NCI-H1436 treated with DMSO at 0.1 percent for 48 hours (cell line): ENCODE data around the gene MYL9.

Experiments
- DNase-seq: peaks from one replicate; lab custom pipeline; 2025; lab: John Stamatoyannopoulos, UW

MYL9 gene

GRCh38 chr20:36526521-36527011 lies 14.8 kb upstream of the MYL9 start:
- DNase-seq: no peak

GRCh38 chr20:36527331-36528125 lies 13.8 kb upstream of the MYL9 start:
- DNase-seq: no peak

- DNase-seq: no peak
These were observed 13.0 kb upstream of the MYL9 start for GRCh38 chr20:36528176-36528874.

GRCh38 chr20:36528875-36529417 lies 12.4 kb upstream of the MYL9 start:
- no peak for DNase-seq

- no peak for DNase-seq
These were observed 8.9 kb upstream of the MYL9 start for GRCh38 chr20:36532388-36532787.

- DNase-seq: no peak
These were observed 8.5 kb upstream of the MYL9 start for GRCh38 chr20:36532822-36533221.

GRCh38 chr20:36538026-36538722 lies 3.1 kb upstream of the MYL9 start:
- no peak for DNase-seq

GRCh38 chr20:36540551-36541211 lies 638 bp upstream of the MYL9 start:
- DNase-seq: no peak

GRCh38 chr20:36541768-36542488 lies 609 bp downstream of the MYL9 start:
- DNase-seq: no peak

GRCh38 chr20:36542516-36543183 lies 1.3 kb downstream of the MYL9 start:
- no peak for DNase-seq

- no peak for DNase-seq
These were observed 2.1 kb downstream of the MYL9 start for GRCh38 chr20:36543184-36544133.

- no peak for DNase-seq
These were observed 3.1 kb downstream of the MYL9 start for GRCh38 chr20:36544134-36545018.

GRCh38 chr20:36546111-36546736 lies 4.9 kb downstream of the MYL9 start:
- no peak for DNase-seq

GRCh38 chr20:36547186-36548005 lies 6.1 kb downstream of the MYL9 start:
- DNase-seq: no peak

GRCh38 chr20:36548006-36548315 lies 6.6 kb downstream of the MYL9 start:
- no peak for DNase-seq

GRCh38 chr20:36548704-36549627 lies 7.6 kb downstream of the MYL9 start:
- no peak for DNase-seq
